Upper lobe of left lung (tissue), 4 donors: ENCODE measurements around the gene CD274.

ENCODE experiments used
- CTCF ChIP-seq, 6 experiments: fragments of 450-650 bp in 4 of 6; fragments of 200-600 bp in 2 of 6; sonication (generic) in 2 of 6; IDR thresholded peaks; one replicate each; pipeline ENCODE4 v1.5.1; 2016 to 2019; ENCODE audit warnings: antibody characterized with exemption in 6 of 6
- POLR2A ChIP-seq, 4 donors: fragments of 450-650 bp; IDR thresholded peaks; one replicate each; pipeline ENCODE4 v1.5.1; 2016 to 2017; ENCODE audit warnings: antibody characterized with exemption in 4 of 4, mild to moderate bottlenecking in 2 of 4
- POLR2AphosphoS5 ChIP-seq, 2 donors: sonication (generic); formaldehyde crosslinking; IDR thresholded peaks; one replicate each; pipeline ENCODE4 v1.5.1; 2017; ENCODE audit warnings: antibody characterized with exemption in 2 of 2

- TF ChIP-seq CTCF (IDR thresholded peaks at IDR 0.05): no peak
- no peak for TF ChIP-seq POLR2A (IDR thresholded peaks at IDR 0.05)
- no peak for TF ChIP-seq POLR2AphosphoS5 (IDR thresholded peaks at IDR 0.05)
Measured at GRCh38 chr9:5479994-5480694, 29.8 kb downstream of the CD274 start.
